HG03095 (cell line): ENCODE data around the gene ACOT9.
"Not testable (repeated sequence)": the region's sequence is repeated elsewhere in the genome, so short reads cannot be mapped to it uniquely, and the experiment has no call there.

Experiments
- ATAC-seq: cut with Tn5 transposase; IDR thresholded peaks from one replicate; pipeline ENCODE4 v1.9.1; 2021; ENCODE audit warnings: moderate library complexity; ENCODE audit not compliant: unreplicated experiment

The ACOT9 gene

GRCh38 chrX:23742697-23743622 is at the start of gene ACOT9:
Gene ACOT9 (minus strand): TSS chrX:23743276. CDS start chrX:23743144, 132 bp downstream.
- ATAC-seq = peak; percentile 89

- no peak for ATAC-seq
Measured at GRCh38 chrX:23790155-23790497, 47.0 kb upstream of the ACOT9 start.

GRCh38 chrX:23789386-23790154 is 46.5 kb upstream of the ACOT9 start:
- ATAC-seq = no peak

GRCh38 chrX:23788946-23789345 is 45.9 kb upstream of the ACOT9 start:
- ATAC-seq = no peak

- no peak for ATAC-seq
Measured at GRCh38 chrX:23788521-23788920, 45.4 kb upstream of the ACOT9 start.

GRCh38 chrX:23787745-23788118 is 44.7 kb upstream of the ACOT9 start:
- ATAC-seq = no peak

- ATAC-seq = no peak
Measured at GRCh38 chrX:23786268-23786815, 43.3 kb upstream of the ACOT9 start.

GRCh38 chrX:23785580-23785979 is 42.5 kb upstream of the ACOT9 start:
- ATAC-seq = no peak

GRCh38 chrX:23784470-23785331 is 41.6 kb upstream of the ACOT9 start:
- ATAC-seq = no peak

- no peak for ATAC-seq
Measured at GRCh38 chrX:23783589-23784469, 40.8 kb upstream of the ACOT9 start.

- ATAC-seq = peak; percentile 75
Measured at GRCh38 chrX:23782863-23783588, 40.0 kb upstream of the ACOT9 start, which contains the start of gene SAT1. Gene SAT1 (plus strand): TSS chrX:23783173. CDS start chrX:23783352, 179 bp downstream.

- ATAC-seq = no peak
Measured at GRCh38 chrX:23782455-23782854, 39.4 kb upstream of the ACOT9 start.

- ATAC-seq = no peak
Measured at GRCh38 chrX:23779025-23779424, 35.9 kb upstream of the ACOT9 start.

- ATAC-seq = no peak
Measured at GRCh38 chrX:23776363-23776762, 33.3 kb upstream of the ACOT9 start.

GRCh38 chrX:23773601-23774175 is 30.6 kb upstream of the ACOT9 start:
- peak; percentile 88 for ATAC-seq

GRCh38 chrX:23771086-23771485 is 28.0 kb upstream of the ACOT9 start:
- ATAC-seq = not testable (repeated sequence)

- no peak for ATAC-seq
Measured at GRCh38 chrX:23770142-23770541, 27.1 kb upstream of the ACOT9 start.

GRCh38 chrX:23766650-23767551 is 23.8 kb upstream of the ACOT9 start:
- ATAC-seq = no peak
